ENCODE data around the gene COMMD7. TPM values are rescaled to one million over a fixed set of nuclear protein-coding genes. Genes with fewer than 3 reads are reported as not detected.

The COMMD7 gene
- total RNA-seq, 4 donors from 2014 or later = 11.3 to 31.6 (median 25.4) TPM

- H3K36me3 ChIP-seq = no peaks in the 10 kb centered on the region
- no peak overlapping the region for H3K4me3 ChIP-seq
- H3K27ac ChIP-seq = no peak overlapping the region
- no peaks in the 10 kb centered on the region for H3K27me3 ChIP-seq
- no peaks in the 10 kb centered on the region for H3K9me3 ChIP-seq
- DNase-seq = no peak
- no peaks in the 10 kb centered on the region for H3K4me1 ChIP-seq
- intact Hi-C loops (cut with DNase I; ENCODE audit: low total_unique reads) = no loop called here
- no peak for TF ChIP-seq POLR2A (IDR thresholded peaks at IDR 0.05)
Measured at GRCh38 chr20:32780278-32780677, 37.0 kb upstream of the COMMD7 start.

GRCh38 chr20:32779500-32780211 lies 36.4 kb upstream of the COMMD7 start:
- no peak overlapping the region for H3K4me3 ChIP-seq
- intact Hi-C loops (cut with DNase I; ENCODE audit: low total_unique reads) = no loop called here
- no peaks in the 10 kb centered on the region for H3K9me3 ChIP-seq
- no peak for DNase-seq
- no peaks in the 10 kb centered on the region for H3K4me1 ChIP-seq
- no peaks in the 10 kb centered on the region for H3K36me3 ChIP-seq
- no peak overlapping the region for H3K27ac ChIP-seq
- no peaks in the 10 kb centered on the region for H3K27me3 ChIP-seq
- TF ChIP-seq CTCF (IDR thresholded peaks at IDR 0.05) = no peak
- TF ChIP-seq POLR2A (IDR thresholded peaks at IDR 0.05) = no peak

- TF ChIP-seq POLR2A (IDR thresholded peaks at IDR 0.05) (no peak), CTCF (IDR thresholded peaks at IDR 0.05) (no peak)
- Histone ChIP-seq H3K27ac (no peak overlapping the region), H3K9me3 (no peaks in the 10 kb centered on the region), H3K4me3 (no peak overlapping the region), H3K27me3 (no peaks in the 10 kb centered on the region), H3K4me1 (no peaks in the 10 kb centered on the region), H3K36me3 (no peaks in the 10 kb centered on the region)
- no peak for DNase-seq
- intact Hi-C loops (cut with DNase I; ENCODE audit: low total_unique reads) = no loop called here
Measured at GRCh38 chr20:32777177-32777956, 34.1 kb upstream of the COMMD7 start.

- no peak for DNase-seq
- Histone ChIP-seq H3K27ac (no peak overlapping the region), H3K4me3 (no peak overlapping the region), H3K4me1 (no peaks in the 10 kb centered on the region), H3K36me3 (no peaks in the 10 kb centered on the region), H3K9me3 (no peaks in the 10 kb centered on the region), H3K27me3 (no peaks in the 10 kb centered on the region)
- TF ChIP-seq POLR2A (IDR thresholded peaks at IDR 0.05) (no peak), CTCF (IDR thresholded peaks at IDR 0.05) (no peak)
- intact Hi-C loops (cut with DNase I; ENCODE audit: low total_unique reads) = no loop called here
Measured at GRCh38 chr20:32775336-32775991, 32.2 kb upstream of the COMMD7 start.

GRCh38 chr20:32773855-32774254 lies 30.6 kb upstream of the COMMD7 start:
- no peak overlapping the region for H3K4me3 ChIP-seq
- H3K27ac ChIP-seq = no peak overlapping the region
- DNase-seq = no peak
- no peaks in the 10 kb centered on the region for H3K36me3 ChIP-seq
- H3K9me3 ChIP-seq = no peaks in the 10 kb centered on the region
- no peaks in the 10 kb centered on the region for H3K4me1 ChIP-seq
- TF ChIP-seq POLR2A (IDR thresholded peaks at IDR 0.05) = no peak
- no peak for TF ChIP-seq CTCF (IDR thresholded peaks at IDR 0.05)
- H3K27me3 ChIP-seq = no peaks in the 10 kb centered on the region
- intact Hi-C loops (cut with DNase I; ENCODE audit: low total_unique reads) = no loop called here

All from uterus (tissue), 4 donors.